IPS-18c (cell line): Measurements from ENCODE around the gene CLMN.

Experiments
- H3K4me3 ChIP-seq: 2 replicates; pipeline ENCODE4 v1.7.0; 2013; ENCODE audit warnings: low read depth, mild to moderate bottlenecking, low read length, moderate library complexity; ENCODE audit not compliant: insufficient read depth
- H3K9me3 ChIP-seq: one replicate; pipeline ENCODE4 v1.6.1; 2013; ENCODE audit warnings: mild to moderate bottlenecking, low read length, moderate library complexity; ENCODE audit not compliant: control insufficient read depth, insufficient read depth

The CLMN gene

DNA sequence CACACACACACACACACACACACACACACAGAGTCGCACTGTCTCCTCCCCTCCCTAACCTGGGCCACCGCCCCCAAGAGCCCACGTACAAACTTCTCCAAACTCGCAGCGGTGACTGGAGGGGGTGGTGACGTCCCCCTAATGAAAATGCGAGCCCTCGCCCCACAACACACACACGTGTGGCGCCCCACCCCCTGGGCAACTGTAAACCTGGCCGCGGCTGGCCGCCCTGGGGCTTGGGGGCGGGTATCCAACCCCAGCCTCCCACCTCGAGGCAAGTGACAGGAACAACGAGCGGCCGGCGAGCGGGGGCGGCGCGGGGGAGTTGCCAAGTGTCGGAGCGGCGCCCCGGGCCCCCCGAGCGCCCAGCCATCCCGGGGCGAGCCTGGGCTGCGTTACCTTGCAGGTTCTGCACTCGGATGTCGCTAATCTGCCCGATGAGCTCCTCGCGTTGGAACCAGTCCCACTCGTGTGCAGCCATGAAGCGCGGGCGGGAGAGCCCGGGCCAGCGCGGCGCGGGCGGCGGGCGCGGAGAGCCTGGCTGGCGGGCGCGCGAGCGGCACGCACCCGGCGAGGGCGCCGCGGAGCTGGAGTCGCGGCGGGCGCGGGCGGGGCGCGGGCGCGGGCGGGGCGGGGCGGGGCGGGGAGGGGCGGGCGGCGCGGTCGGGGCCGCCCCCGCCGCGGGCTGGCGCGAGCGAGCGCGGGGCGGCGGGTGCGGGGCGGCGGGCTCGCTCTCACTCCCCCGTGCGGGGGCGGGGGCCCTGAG is at the start of gene CLMN:
TSS of gene CLMN (minus strand) at position 597 of the 766 bp plus-strand sequence. CDS start at position 481, 116 bp downstream.
- peak within 1 kb of the TSS; percentile 71 for H3K4me3 ChIP-seq

DNA sequence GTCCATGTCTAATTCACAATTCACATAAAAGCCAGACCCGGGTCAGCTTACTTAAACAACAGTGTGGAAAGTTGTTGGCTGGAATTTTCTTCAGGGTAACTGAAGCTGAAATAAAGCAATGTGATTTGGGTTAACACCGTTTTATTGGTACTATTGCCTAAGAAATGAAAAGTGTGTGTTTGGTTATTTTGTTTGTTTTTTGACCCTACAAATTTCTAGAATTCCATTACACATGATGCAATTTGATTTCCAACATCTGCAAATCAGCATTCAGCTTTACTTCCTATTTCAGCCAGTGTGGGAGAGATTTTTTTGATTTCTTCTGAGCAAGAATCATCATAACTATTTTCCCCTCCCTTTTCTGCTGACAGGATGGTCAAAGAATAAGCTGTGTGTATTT is 45.7 kb upstream of the CLMN start:
- no peak overlapping the region for H3K4me3 ChIP-seq

More for the DNA sequence above, at the start of gene CLMN:
- no peaks in the 10 kb centered on the region for H3K9me3 ChIP-seq

GRCh38 chr14:95364481-95365209 is 44.9 kb upstream of the CLMN start:
- H3K4me3 ChIP-seq, result no peak overlapping the region

More for the DNA sequence above, 45.7 kb upstream of the CLMN start:
- no peaks in the 10 kb centered on the region for H3K9me3 ChIP-seq

GRCh38 chr14:95363468-95363954 is 43.8 kb upstream of the CLMN start:
- Histone ChIP-seq H3K4me3 (no peak overlapping the region), H3K9me3 (no peaks in the 10 kb centered on the region)

More at GRCh38 chr14:95364481-95365209, 44.9 kb upstream of the CLMN start:
- no peaks in the 10 kb centered on the region for H3K9me3 ChIP-seq

DNA sequence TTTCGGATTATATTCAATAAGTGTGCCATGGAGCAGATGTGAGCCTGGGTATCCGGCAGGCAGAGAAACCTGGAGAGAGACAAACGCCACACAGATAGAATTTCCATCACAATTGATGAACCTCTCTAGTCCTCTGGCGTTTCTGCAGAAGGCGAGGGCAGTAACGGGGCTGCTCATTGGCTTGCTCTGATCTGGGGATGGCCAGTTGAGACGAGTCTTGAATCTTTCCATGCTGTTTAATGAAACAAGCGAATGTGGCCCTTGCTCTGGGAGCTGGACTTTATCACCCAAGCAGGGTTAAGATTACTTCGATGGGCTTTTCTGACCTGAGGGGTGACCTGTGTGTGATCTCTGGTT is 42.4 kb upstream of the CLMN start:
- H3K4me3 ChIP-seq, result peak overlapping the region; percentile 30; the same call in 1 of the 2 replicates
- H3K9me3 ChIP-seq, result no peaks in the 10 kb centered on the region

DNA sequence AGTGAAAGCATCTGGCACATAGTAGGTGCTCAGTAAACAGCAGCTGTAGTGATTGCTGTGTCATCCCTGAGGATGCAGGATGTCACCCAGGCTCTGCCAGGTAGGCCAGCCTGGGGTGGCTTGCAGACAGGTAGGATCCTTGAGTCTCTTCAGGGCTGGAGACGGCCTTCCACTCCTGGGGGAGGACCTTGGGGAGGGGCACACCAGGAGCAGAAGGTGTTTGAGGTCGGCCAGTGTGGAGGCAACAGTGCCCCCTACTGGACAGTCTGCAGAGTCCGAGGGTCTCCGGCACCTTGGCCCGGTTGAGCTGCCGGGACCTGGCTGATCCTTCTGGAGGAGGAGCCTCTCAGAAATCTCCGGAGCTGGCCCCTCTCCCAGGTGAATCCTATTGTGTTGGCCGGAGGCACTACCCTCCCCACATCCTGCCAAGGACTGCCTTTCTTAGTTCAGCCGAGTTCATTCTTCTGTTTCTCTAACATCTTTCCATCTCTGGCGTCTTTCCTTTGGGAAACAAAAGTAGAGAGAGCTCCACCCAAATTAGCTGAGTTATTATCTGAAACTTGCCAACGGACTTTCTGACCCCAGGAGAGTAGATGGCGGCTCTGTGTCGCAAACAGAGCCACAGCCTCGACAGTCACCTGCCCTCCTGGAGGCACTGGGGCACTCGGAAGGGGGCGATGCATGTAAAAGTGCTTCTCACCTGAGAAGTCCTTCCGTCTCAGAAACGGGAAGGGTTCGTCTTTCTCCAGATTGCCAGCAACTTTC is 41.8 kb upstream of the CLMN start:
- peak overlapping the region; percentile 30; the same call in 1 of the 2 replicates for H3K4me3 ChIP-seq
- no peaks in the 10 kb centered on the region for H3K9me3 ChIP-seq

DNA sequence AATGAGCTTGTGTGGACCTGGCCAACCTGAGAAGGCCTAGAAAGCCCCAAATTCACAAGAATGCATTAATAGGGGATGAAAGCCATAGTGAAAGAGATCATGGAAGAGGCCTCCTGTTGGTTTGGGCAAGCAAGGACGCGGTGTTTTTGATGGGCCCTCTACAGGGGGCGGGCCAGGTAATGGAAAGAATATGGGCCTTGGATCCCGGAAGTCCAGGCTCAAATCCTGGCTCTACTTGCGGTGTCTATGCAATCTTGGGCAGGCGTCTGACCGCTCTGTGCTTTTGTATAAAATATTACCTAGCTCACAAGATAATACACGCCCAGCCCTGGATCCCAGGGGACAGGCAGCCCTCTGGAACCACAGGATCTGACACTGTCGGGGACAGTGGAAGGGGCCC is 41.1 kb upstream of the CLMN start:
- Histone ChIP-seq H3K4me3 (peak overlapping the region; percentile 24; the same call in 1 of the 2 replicates), H3K9me3 (no peaks in the 10 kb centered on the region)

GRCh38 chr14:95359994-95360826 is 40.5 kb upstream of the CLMN start:
- no peaks in the 10 kb centered on the region for H3K9me3 ChIP-seq
- H3K4me3 ChIP-seq, result peak overlapping the region; percentile 24; the same call in 1 of the 2 replicates

GRCh38 chr14:95356245-95356869 is 36.6 kb upstream of the CLMN start:
- no peaks in the 10 kb centered on the region for H3K9me3 ChIP-seq
- H3K4me3 ChIP-seq, result no peak overlapping the region

DNA sequence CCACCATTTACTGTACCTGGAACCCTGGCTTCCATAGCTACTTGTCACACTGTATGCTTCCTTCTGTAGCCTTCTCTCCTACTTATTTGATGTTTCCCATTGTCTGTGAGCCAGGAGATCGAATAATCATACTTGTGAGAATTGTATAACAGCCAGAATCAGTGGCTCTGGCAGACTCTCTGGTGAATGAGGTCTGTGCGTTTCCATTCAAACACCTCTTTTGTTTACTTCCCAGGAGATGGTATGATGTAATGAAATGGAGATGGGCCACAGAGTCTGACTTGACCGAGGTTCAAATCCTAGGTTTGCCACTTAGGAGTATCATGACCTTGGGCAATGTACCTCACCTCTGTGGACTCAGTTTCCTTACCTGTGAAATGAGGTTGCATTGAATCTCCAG is 35.7 kb upstream of the CLMN start:
- H3K9me3 ChIP-seq, result no peaks in the 10 kb centered on the region

GRCh38 chr14:95354834-95355233 is 35.1 kb upstream of the CLMN start:
- no peaks in the 10 kb centered on the region for H3K9me3 ChIP-seq
- H3K4me3 ChIP-seq, result no peak overlapping the region

More for the DNA sequence above, 35.7 kb upstream of the CLMN start:
- H3K4me3 ChIP-seq, result no peak overlapping the region

- Histone ChIP-seq H3K9me3 (no peaks in the 10 kb centered on the region), H3K4me3 (no peak overlapping the region)
Observed at GRCh38 chr14:95353664-95354063, 34.0 kb upstream of the CLMN start.

- Histone ChIP-seq H3K9me3 (no peaks in the 10 kb centered on the region), H3K4me3 (no peak overlapping the region)
Observed at GRCh38 chr14:95353007-95353406, 33.3 kb upstream of the CLMN start.

DNA sequence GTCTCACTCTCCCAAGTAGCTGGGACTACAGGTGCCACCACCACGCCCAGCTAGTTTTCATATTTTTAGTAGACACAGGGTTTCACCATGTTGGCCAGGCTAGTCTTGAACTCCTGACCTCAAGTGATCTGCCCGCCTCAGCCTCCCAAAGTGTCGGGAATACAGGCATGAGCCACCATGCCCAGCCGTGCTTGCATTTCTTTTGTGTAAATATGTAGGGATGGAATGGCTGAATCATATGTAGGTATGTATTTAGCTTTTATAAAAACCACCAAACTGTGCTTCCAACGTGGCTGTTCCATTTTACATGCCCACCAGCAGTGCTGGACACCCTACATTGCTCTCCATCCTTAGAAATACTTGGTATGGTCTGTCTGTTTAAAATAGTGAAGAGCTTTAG is 32.8 kb upstream of the CLMN start:
- H3K9me3 ChIP-seq, result no peaks in the 10 kb centered on the region
- H3K4me3 ChIP-seq, result no peak overlapping the region

- no peaks in the 10 kb centered on the region for H3K9me3 ChIP-seq
- H3K4me3 ChIP-seq, result no peak overlapping the region
Observed at GRCh38 chr14:95349241-95349640, 29.5 kb upstream of the CLMN start.

- Histone ChIP-seq H3K4me3 (no peak overlapping the region), H3K9me3 (no peaks in the 10 kb centered on the region)
Observed at GRCh38 chr14:95348395-95349080, 28.8 kb upstream of the CLMN start.
